ENCODE measurements around the gene MSS51.

GRCh38 chr10:73376679-73377078 lies 56.7 kb downstream of the MSS51 start:
- TF ChIP-seq CTCF (conservative IDR thresholded peaks at IDR 0.05) (no peak), ZFX (IDR thresholded peaks at IDR 0.05) (no peak)
